ENCODE measurements around the gene MAML3. TPM values are rescaled to one million over a fixed set of nuclear protein-coding genes. Genes with fewer than 3 reads are reported as not detected.

The MAML3 gene
- total RNA-seq, 1 donor from 2014 or later = 24.8 TPM

- Mint-ChIP-seq H3K27me3 (ENCODE audit: low read depth) (no peaks in the 10 kb centered on the region), H3K4me3 (no peak overlapping the region), H3K9me3 (no peaks in the 10 kb centered on the region), H3K36me3 (no peaks in the 10 kb centered on the region), H3K27ac (no peak overlapping the region), H3K4me1 (peaks cover 8% of the 10 kb centered on the region)
- DNase-seq (ENCODE audit: low spot score in 2 of 2, unreplicated experiment in 2 of 2) = no peak
- no peak for TF ChIP-seq CTCF (IDR thresholded peaks at IDR 0.05; ENCODE audit: unreplicated experiment)
These were observed 219.8 kb downstream of the MAML3 start for GRCh38 chr4:139934057-139934707.

GRCh38 chr4:139933541-139933940 is 220.4 kb downstream of the MAML3 start:
- Mint-ChIP-seq H3K27ac (no peak overlapping the region), H3K36me3 (no peaks in the 10 kb centered on the region), H3K4me1 (peaks cover 11% of the 10 kb centered on the region), H3K27me3 (ENCODE audit: low read depth) (no peaks in the 10 kb centered on the region), H3K9me3 (no peaks in the 10 kb centered on the region), H3K4me3 (no peak overlapping the region)
- TF ChIP-seq CTCF (IDR thresholded peaks at IDR 0.05; ENCODE audit: unreplicated experiment) = no peak
- DNase-seq (ENCODE audit: low spot score in 2 of 2, unreplicated experiment in 2 of 2) = no peak

GRCh38 chr4:139933104-139933503 is 220.9 kb downstream of the MAML3 start:
- H3K36me3 Mint-ChIP-seq = no peaks in the 10 kb centered on the region
- TF ChIP-seq CTCF (IDR thresholded peaks at IDR 0.05; ENCODE audit: unreplicated experiment) = no peak
- H3K4me1 Mint-ChIP-seq = peaks cover 15% of the 10 kb centered on the region
- no peak overlapping the region for H3K4me3 Mint-ChIP-seq
- DNase-seq (ENCODE audit: low spot score in 2 of 2, unreplicated experiment in 2 of 2) = no peak
- H3K27ac Mint-ChIP-seq = no peak overlapping the region
- H3K9me3 Mint-ChIP-seq = no peaks in the 10 kb centered on the region
- H3K27me3 Mint-ChIP-seq (ENCODE audit: low read depth) = no peaks in the 10 kb centered on the region

- TF ChIP-seq CTCF (IDR thresholded peaks at IDR 0.05; ENCODE audit: unreplicated experiment) = no peak
- Mint-ChIP-seq H3K27ac (no peak overlapping the region), H3K9me3 (no peaks in the 10 kb centered on the region), H3K4me3 (no peak overlapping the region), H3K36me3 (no peaks in the 10 kb centered on the region), H3K4me1 (peaks cover 40% of the 10 kb centered on the region), H3K27me3 (ENCODE audit: low read depth) (no peaks in the 10 kb centered on the region)
- no peak for DNase-seq (ENCODE audit: low spot score in 2 of 2, unreplicated experiment in 2 of 2)
These were observed 229.2 kb downstream of the MAML3 start for GRCh38 chr4:139924782-139925181.

GRCh38 chr4:139922406-139923024 is 231.5 kb downstream of the MAML3 start:
- peaks cover 54% of the 10 kb centered on the region for H3K4me1 Mint-ChIP-seq
- H3K27ac Mint-ChIP-seq = no peak overlapping the region
- H3K36me3 Mint-ChIP-seq = no peaks in the 10 kb centered on the region
- no peaks in the 10 kb centered on the region for H3K9me3 Mint-ChIP-seq
- no peak for DNase-seq (ENCODE audit: low spot score in 2 of 2, unreplicated experiment in 2 of 2)
- no peak for TF ChIP-seq CTCF (IDR thresholded peaks at IDR 0.05; ENCODE audit: unreplicated experiment)
- H3K27me3 Mint-ChIP-seq (ENCODE audit: low read depth) = no peaks in the 10 kb centered on the region
- no peak overlapping the region for H3K4me3 Mint-ChIP-seq

Data from mesothelial cell of epicardium (in vitro differentiated cells).